Neuronal stem cell (in vitro differentiated cells): ENCODE measurements around the gene CNOT9.

Experiments
- DNase-seq: peaks from one replicate; pipeline ENCODE4 v3.0.0-alpha.2; 2013; ENCODE audit warnings: low spot score
- H2AFZ ChIP-seq: one replicate; pipeline ENCODE4 v1.6.1; 2013; ENCODE audit warnings: mild to moderate bottlenecking, low read length, inconsistent platforms
- H2AK5ac ChIP-seq: 2 replicates; pipeline ENCODE4 v1.6.1; 2013; ENCODE audit warnings: low read depth, mild to moderate bottlenecking, inconsistent platforms, low read length, moderate library complexity, mixed read lengths
- H2BK120ac ChIP-seq: 2 replicates; pipeline ENCODE4 v1.6.1; 2013; ENCODE audit warnings: low read depth, mild to moderate bottlenecking, inconsistent platforms, low read length, moderate library complexity, mixed read lengths
- H2BK12ac ChIP-seq: one replicate; pipeline ENCODE4 v1.6.1; 2013; ENCODE audit warnings: low read length, inconsistent platforms
- H2BK15ac ChIP-seq: 2 replicates; pipeline ENCODE4 v1.6.1; 2013; ENCODE audit warnings: mild to moderate bottlenecking, low read length, inconsistent platforms, mixed read lengths
- H2BK5ac ChIP-seq: one replicate; pipeline ENCODE4 v1.6.1; 2013; ENCODE audit warnings: inconsistent platforms, mild to moderate bottlenecking, low read length, moderate library complexity
- H3K14ac ChIP-seq: one replicate; pipeline ENCODE4 v1.6.1; 2013; ENCODE audit warnings: low read length, inconsistent platforms
- H3K18ac ChIP-seq: 2 replicates; pipeline ENCODE4 v1.6.1; 2013; ENCODE audit warnings: low read length, inconsistent platforms
- H3K23ac ChIP-seq: 2 replicates; pipeline ENCODE4 v1.6.1; 2013; ENCODE audit warnings: low read depth, mild to moderate bottlenecking, mixed read lengths, low read length, inconsistent platforms; ENCODE audit not compliant: poor library complexity
- H3K27ac ChIP-seq: replicated peaks from 3 replicates; pipeline ENCODE4 v1.5.1; 2013; ENCODE audit warnings: low read length, inconsistent platforms
- H3K27me3 ChIP-seq, 3 experiments: 2 replicates each; pipeline ENCODE4 v1.6.1; 2013; ENCODE audit warnings: low read length in 3 of 3, mild to moderate bottlenecking in 2 of 3, inconsistent platforms in 1 of 3, low read depth in 1 of 3, mixed read lengths in 1 of 3, moderate library complexity in 1 of 3; ENCODE audit not compliant: control insufficient read depth in 3 of 3, insufficient read depth in 3 of 3
- H3K36me3 ChIP-seq, 2 donors: replicated peaks in 1 of 2; 2 replicates each; pipeline ENCODE4 v1.6.1; 2013; ENCODE audit warnings: low read length in 2 of 2; ENCODE audit not compliant: control insufficient read depth in 2 of 2, insufficient read depth in 2 of 2
- H3K4ac ChIP-seq: 2 replicates; pipeline ENCODE4 v1.6.1; 2013; ENCODE audit warnings: inconsistent platforms, mild to moderate bottlenecking, low read length, moderate library complexity
- H3K4me1 ChIP-seq, 2 donors: 1 replicate in 1 of 2; 2 replicates in 1 of 2; pipeline ENCODE4 v1.6.1; 2013; ENCODE audit warnings: low read length in 2 of 2, low read depth in 1 of 2; ENCODE audit not compliant: control insufficient read depth in 2 of 2, insufficient read depth in 1 of 2
- H3K4me2 ChIP-seq: one replicate; pipeline ENCODE4 v1.6.1; 2013; ENCODE audit warnings: mild to moderate bottlenecking, low read length, inconsistent platforms; ENCODE audit not compliant: insufficient read depth, poor library complexity, severe bottlenecking
- H3K4me3 ChIP-seq, 2 donors: 2 replicates each; pipeline ENCODE4 v1.5.1; 2013; ENCODE audit warnings: low read length in 2 of 2, mild to moderate bottlenecking in 2 of 2, inconsistent platforms in 1 of 2, moderate library complexity in 1 of 2
- H3K79me1 ChIP-seq: one replicate; pipeline ENCODE4 v1.6.1; 2013; ENCODE audit warnings: low read depth, mild to moderate bottlenecking, inconsistent platforms, low read length, moderate library complexity
- H3K9ac ChIP-seq: one replicate; pipeline ENCODE4 v1.6.1; 2013; ENCODE audit warnings: mild to moderate bottlenecking, low read depth, low read length, inconsistent platforms; ENCODE audit not compliant: poor library complexity
- H3K9me3 ChIP-seq, 2 donors: replicated peaks in 1 of 2; 2 replicates each; pipeline versions ENCODE3 to v1.6.1; 2013; ENCODE audit warnings: low read length in 2 of 2, mild to moderate bottlenecking in 2 of 2, inconsistent platforms in 1 of 2, low read depth in 1 of 2, mixed read lengths in 1 of 2, moderate library complexity in 1 of 2; ENCODE audit not compliant: control insufficient read depth in 2 of 2, insufficient read depth in 1 of 2
- H4K8ac ChIP-seq: one replicate; pipeline ENCODE4 v1.6.1; 2013; ENCODE audit warnings: low read depth, mild to moderate bottlenecking, inconsistent platforms, low read length, moderate library complexity
- H4K91ac ChIP-seq: one replicate; pipeline ENCODE4 v1.6.1; 2013; ENCODE audit warnings: low read length, low read depth, mild to moderate bottlenecking, inconsistent platforms; ENCODE audit not compliant: poor library complexity
- WGBS, 2 donors: extraction: QIAGEN DNeasy Blood & Tissue Kit; methylation state at CpG; one replicate each; pipeline ENCODE4 v1.1.7; 2013; ENCODE audit warnings: missing lambda C conversion rate in 2 of 2, mixed read lengths in 1 of 2; ENCODE audit not compliant: insufficient read length in 2 of 2, insufficient replicate concordance in 1 of 2; ENCODE audit errors: extremely low coverage in 2 of 2; 5-methylcytosine and 5-hydroxymethylcytosine counted together

Gene CNOT9

GRCh38 chr2:218635719-218636118, 67.1 kb downstream of the CNOT9 start:
- no peak overlapping the region for H2BK5ac ChIP-seq
- H3K18ac ChIP-seq: no peak overlapping the region
- no peak overlapping the region for H3K23ac ChIP-seq
- H4K91ac ChIP-seq: no peak overlapping the region
- no peak overlapping the region for H3K14ac ChIP-seq
- peaks cover 2% of the 10 kb centered on the region for H3K79me1 ChIP-seq
- H2BK12ac ChIP-seq: no peak overlapping the region
- H2AK5ac ChIP-seq: no peak overlapping the region
- no peak overlapping the region for H2AFZ ChIP-seq
- no peaks in the 10 kb centered on the region for H3K9me3 ChIP-seq
- H3K9ac ChIP-seq: no peak overlapping the region
- peaks cover 44 to 77% of the 10 kb centered on the region in 2 donors for H3K36me3 ChIP-seq
- WGBS, 2 donors: no CpG with 5 or more reads among the region's 5 CpGs
- no peak for DNase-seq
- no peak overlapping the region for H2BK15ac ChIP-seq
- no peak overlapping the region for H3K4ac ChIP-seq
- H3K4me3 ChIP-seq: no peak overlapping the region
- H2BK120ac ChIP-seq: no peak overlapping the region
- H3K27me3 ChIP-seq: no peaks in the 10 kb centered on the region
- H3K4me2 ChIP-seq: no peak overlapping the region
- H4K8ac ChIP-seq: no peak overlapping the region
- no peaks in the 10 kb centered on the region for H3K4me1 ChIP-seq
- H3K27ac ChIP-seq: no peak overlapping the region

GRCh38 chr2:218638372-218638771, 69.7 kb downstream of the CNOT9 start:
- no peak for DNase-seq
- no peak overlapping the region for H4K8ac ChIP-seq
- H3K23ac ChIP-seq: peak overlapping the region; percentile 11
- H2BK12ac ChIP-seq: no peak overlapping the region
- H2AK5ac ChIP-seq: no peak overlapping the region
- H3K9me3 ChIP-seq: no peaks in the 10 kb centered on the region
- no peaks in the 10 kb centered on the region for H3K27me3 ChIP-seq
- no CpG with 5 or more reads among the region's 18 CpGs for WGBS, 2 donors
- no peak overlapping the region for H2BK120ac ChIP-seq
- H3K18ac ChIP-seq: no peak overlapping the region
- no peak overlapping the region for H2BK5ac ChIP-seq
- peaks cover 62 to 94% of the 10 kb centered on the region in 2 donors for H3K36me3 ChIP-seq
- H2AFZ ChIP-seq: no peak overlapping the region
- H3K14ac ChIP-seq: peak overlapping the region; percentile 75
- H3K79me1 ChIP-seq: peaks cover 2% of the 10 kb centered on the region
- no peak overlapping the region for H3K4ac ChIP-seq
- H3K27ac ChIP-seq: no peak overlapping the region
- H3K4me1 ChIP-seq: no peaks in the 10 kb centered on the region
- no peak overlapping the region for H3K9ac ChIP-seq
- H3K4me3 ChIP-seq: peak overlapping the region in 1 of 2 donors; percentile 43
- H2BK15ac ChIP-seq: no peak overlapping the region
- no peak overlapping the region for H3K4me2 ChIP-seq
- no peak overlapping the region for H4K91ac ChIP-seq

- H3K4me3 ChIP-seq: no peak overlapping the region
- H3K14ac ChIP-seq: peak overlapping the region; percentile 17
- no peak overlapping the region for H3K9ac ChIP-seq
- H3K4me2 ChIP-seq: no peak overlapping the region
- no peak for DNase-seq
- no peak overlapping the region for H3K27ac ChIP-seq
- peaks cover 65 to 94% of the 10 kb centered on the region in 2 donors for H3K36me3 ChIP-seq
- H3K79me1 ChIP-seq: peaks cover 5% of the 10 kb centered on the region
- no peak overlapping the region for H2BK12ac ChIP-seq
- H2AFZ ChIP-seq: no peak overlapping the region
- H4K91ac ChIP-seq: no peak overlapping the region
- no peak overlapping the region for H3K23ac ChIP-seq
- no peak overlapping the region for H2AK5ac ChIP-seq
- no peak overlapping the region for H2BK15ac ChIP-seq
- H4K8ac ChIP-seq: no peak overlapping the region
- no peak overlapping the region for H3K4ac ChIP-seq
- no peak overlapping the region for H2BK120ac ChIP-seq
- H3K4me1 ChIP-seq: no peaks in the 10 kb centered on the region
- no CpG with 5 or more reads among the region's 18 CpGs for WGBS, 2 donors
- no peaks in the 10 kb centered on the region for H3K9me3 ChIP-seq
- no peak overlapping the region for H2BK5ac ChIP-seq
- H3K18ac ChIP-seq: no peak overlapping the region
- no peaks in the 10 kb centered on the region for H3K27me3 ChIP-seq
Measured at GRCh38 chr2:218642121-218642656, 73.5 kb downstream of the CNOT9 start.

GRCh38 chr2:218642786-218643185, 74.1 kb downstream of the CNOT9 start:
- H4K8ac ChIP-seq: no peak overlapping the region
- H3K4me2 ChIP-seq: no peak overlapping the region
- no peak for DNase-seq
- H3K9me3 ChIP-seq: no peaks in the 10 kb centered on the region
- no peak overlapping the region for H4K91ac ChIP-seq
- no peak overlapping the region for H2BK15ac ChIP-seq
- no peak overlapping the region for H3K9ac ChIP-seq
- no peak overlapping the region for H2AFZ ChIP-seq
- H3K79me1 ChIP-seq: peaks cover 5% of the 10 kb centered on the region
- WGBS, 2 donors: no CpG with 5 or more reads among the region's 17 CpGs
- no peak overlapping the region for H2BK120ac ChIP-seq
- H3K4me3 ChIP-seq: no peak overlapping the region
- no peaks in the 10 kb centered on the region for H3K4me1 ChIP-seq
- H3K18ac ChIP-seq: no peak overlapping the region
- H3K36me3 ChIP-seq: peaks cover 66 to 94% of the 10 kb centered on the region in 2 donors
- H3K23ac ChIP-seq: no peak overlapping the region
- H3K27me3 ChIP-seq: no peaks in the 10 kb centered on the region
- H3K4ac ChIP-seq: no peak overlapping the region
- no peak overlapping the region for H2BK5ac ChIP-seq
- no peak overlapping the region for H2AK5ac ChIP-seq
- H3K14ac ChIP-seq: no peak overlapping the region
- no peak overlapping the region for H3K27ac ChIP-seq
- H2BK12ac ChIP-seq: no peak overlapping the region
